Measurements from ENCODE around the gene IGFALS.

IGFALS gene

DNA sequence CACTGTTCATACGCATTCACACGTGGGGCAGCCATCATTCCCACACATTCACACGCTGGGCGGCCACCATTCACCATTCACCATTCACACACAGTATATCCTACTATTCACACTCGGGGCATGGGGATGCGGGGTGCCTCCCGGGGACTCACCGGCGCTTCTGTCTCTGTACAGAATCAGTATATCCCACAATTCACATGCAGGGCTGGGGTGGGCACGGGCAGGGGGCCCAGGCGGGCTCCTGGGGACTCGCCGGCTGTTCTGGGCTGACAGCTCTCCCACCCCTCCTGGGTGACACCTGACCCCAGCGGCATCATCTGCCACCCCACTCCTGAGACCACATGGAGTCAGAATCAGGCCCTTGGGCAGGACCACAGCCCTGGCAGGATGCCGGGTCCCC, 31.8 kb downstream of the IGFALS start:
- ATAC-seq, result no peak
- TF ChIP-seq, protein P1, sequence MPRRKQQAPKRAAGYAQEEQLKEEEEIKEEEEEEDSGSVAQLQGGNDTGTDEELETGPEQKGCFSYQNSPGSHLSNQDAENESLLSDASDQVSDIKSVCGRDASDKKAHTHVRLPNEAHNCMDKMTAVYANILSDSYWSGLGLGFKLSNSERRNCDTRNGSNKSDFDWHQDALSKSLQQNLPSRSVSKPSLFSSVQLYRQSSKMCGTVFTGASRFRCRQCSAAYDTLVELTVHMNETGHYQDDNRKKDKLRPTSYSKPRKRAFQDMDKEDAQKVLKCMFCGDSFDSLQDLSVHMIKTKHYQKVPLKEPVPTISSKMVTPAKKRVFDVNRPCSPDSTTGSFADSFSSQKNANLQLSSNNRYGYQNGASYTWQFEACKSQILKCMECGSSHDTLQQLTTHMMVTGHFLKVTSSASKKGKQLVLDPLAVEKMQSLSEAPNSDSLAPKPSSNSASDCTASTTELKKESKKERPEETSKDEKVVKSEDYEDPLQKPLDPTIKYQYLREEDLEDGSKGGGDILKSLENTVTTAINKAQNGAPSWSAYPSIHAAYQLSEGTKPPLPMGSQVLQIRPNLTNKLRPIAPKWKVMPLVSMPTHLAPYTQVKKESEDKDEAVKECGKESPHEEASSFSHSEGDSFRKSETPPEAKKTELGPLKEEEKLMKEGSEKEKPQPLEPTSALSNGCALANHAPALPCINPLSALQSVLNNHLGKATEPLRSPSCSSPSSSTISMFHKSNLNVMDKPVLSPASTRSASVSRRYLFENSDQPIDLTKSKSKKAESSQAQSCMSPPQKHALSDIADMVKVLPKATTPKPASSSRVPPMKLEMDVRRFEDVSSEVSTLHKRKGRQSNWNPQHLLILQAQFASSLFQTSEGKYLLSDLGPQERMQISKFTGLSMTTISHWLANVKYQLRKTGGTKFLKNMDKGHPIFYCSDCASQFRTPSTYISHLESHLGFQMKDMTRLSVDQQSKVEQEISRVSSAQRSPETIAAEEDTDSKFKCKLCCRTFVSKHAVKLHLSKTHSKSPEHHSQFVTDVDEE (CRISPR knock-in tag; IDR thresholded peaks at IDR 0.05), result no peak
- TF ChIP-seq, protein P2, sequence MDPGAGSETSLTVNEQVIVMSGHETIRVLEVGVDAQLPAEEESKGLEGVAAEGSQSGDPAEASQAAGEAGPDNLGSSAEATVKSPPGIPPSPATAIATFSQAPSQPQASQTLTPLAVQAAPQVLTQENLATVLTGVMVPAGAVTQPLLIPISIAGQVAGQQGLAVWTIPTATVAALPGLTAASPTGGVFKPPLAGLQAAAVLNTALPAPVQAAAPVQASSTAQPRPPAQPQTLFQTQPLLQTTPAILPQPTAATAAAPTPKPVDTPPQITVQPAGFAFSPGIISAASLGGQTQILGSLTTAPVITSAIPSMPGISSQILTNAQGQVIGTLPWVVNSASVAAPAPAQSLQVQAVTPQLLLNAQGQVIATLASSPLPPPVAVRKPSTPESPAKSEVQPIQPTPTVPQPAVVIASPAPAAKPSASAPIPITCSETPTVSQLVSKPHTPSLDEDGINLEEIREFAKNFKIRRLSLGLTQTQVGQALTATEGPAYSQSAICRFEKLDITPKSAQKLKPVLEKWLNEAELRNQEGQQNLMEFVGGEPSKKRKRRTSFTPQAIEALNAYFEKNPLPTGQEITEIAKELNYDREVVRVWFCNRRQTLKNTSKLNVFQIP (CRISPR knock-in tag; IDR thresholded peaks at IDR 0.05; ENCODE audit: borderline replicate concordance, low read depth), result no peak
- TF ChIP-seq, protein P3, sequence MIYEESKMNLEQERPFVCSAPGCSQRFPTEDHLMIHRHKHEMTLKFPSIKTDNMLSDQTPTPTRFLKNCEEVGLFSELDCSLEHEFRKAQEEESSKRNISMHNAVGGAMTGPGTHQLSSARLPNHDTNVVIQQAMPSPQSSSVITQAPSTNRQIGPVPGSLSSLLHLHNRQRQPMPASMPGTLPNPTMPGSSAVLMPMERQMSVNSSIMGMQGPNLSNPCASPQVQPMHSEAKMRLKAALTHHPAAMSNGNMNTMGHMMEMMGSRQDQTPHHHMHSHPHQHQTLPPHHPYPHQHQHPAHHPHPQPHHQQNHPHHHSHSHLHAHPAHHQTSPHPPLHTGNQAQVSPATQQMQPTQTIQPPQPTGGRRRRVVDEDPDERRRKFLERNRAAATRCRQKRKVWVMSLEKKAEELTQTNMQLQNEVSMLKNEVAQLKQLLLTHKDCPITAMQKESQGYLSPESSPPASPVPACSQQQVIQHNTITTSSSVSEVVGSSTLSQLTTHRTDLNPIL (CRISPR knock-in tag; IDR thresholded peaks at IDR 0.05; ENCODE audit: low read depth), result no peak
- TF ChIP-seq PPARA (CRISPR knock-in tag; IDR thresholded peaks at IDR 0.05; ENCODE audit: borderline replicate concordance) (no peak), OSR1 (CRISPR knock-in tag; IDR thresholded peaks at IDR 0.05) (no peak), RARB (CRISPR knock-in tag; IDR thresholded peaks at IDR 0.05) (no peak), TCF4 (CRISPR knock-in tag; IDR thresholded peaks at IDR 0.05; ENCODE audit: borderline replicate concordance) (no peak), SNAI2 (CRISPR knock-in tag; IDR thresholded peaks at IDR 0.05) (no peak)
- TF ChIP-seq, protein P4, sequence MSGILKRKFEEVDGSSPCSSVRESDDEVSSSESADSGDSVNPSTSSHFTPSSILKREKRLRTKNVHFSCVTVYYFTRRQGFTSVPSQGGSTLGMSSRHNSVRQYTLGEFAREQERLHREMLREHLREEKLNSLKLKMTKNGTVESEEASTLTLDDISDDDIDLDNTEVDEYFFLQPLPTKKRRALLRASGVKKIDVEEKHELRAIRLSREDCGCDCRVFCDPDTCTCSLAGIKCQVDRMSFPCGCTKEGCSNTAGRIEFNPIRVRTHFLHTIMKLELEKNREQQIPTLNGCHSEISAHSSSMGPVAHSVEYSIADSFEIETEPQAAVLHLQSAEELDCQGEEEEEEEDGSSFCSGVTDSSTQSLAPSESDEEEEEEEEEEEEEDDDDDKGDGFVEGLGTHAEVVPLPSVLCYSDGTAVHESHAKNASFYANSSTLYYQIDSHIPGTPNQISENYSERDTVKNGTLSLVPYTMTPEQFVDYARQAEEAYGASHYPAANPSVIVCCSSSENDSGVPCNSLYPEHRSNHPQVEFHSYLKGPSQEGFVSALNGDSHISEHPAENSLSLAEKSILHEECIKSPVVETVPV (CRISPR knock-in tag; IDR thresholded peaks at IDR 0.05), result no peak

DNA sequence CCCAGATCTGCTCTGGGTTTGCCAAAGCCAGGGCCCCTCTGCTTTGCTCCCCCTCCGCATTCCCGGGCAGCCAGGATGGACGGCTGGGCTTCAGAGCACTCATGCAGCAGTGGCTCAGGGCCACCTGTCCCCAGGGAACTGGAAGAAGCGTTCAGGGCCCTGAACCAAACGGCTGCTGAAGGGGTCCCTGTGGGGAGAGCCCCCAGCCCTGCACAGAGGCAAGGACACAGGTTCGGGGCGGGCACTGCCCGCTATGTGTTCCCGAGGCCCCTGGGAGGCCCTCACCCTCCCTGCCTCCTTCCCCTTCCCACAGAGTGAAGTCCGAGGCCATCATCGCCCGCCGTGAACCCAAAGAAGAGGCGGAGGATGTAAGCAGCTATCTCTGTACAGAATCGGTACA, 32.6 kb downstream of the IGFALS start:
- TF ChIP-seq ZFP3 (CRISPR knock-in tag; IDR thresholded peaks at IDR 0.05), result no peak
- TF ChIP-seq ARNTL (CRISPR knock-in tag; IDR thresholded peaks at IDR 0.05; ENCODE audit: borderline replicate concordance, low read depth), result no peak
- no peak for TF ChIP-seq CSDC2 (CRISPR knock-in tag; IDR thresholded peaks at IDR 0.05)
- no peak for TF ChIP-seq SNAI2 (CRISPR knock-in tag; IDR thresholded peaks at IDR 0.05)
- TF ChIP-seq ESRRG (CRISPR knock-in tag; IDR thresholded peaks at IDR 0.05), result no peak
- no peak for TF ChIP-seq TOX (CRISPR knock-in tag; IDR thresholded peaks at IDR 0.05; ENCODE audit: borderline replicate concordance)
- no peak for TF ChIP-seq ZC3H10 (CRISPR knock-in tag; IDR thresholded peaks at IDR 0.05)
- TF ChIP-seq, protein P5, sequence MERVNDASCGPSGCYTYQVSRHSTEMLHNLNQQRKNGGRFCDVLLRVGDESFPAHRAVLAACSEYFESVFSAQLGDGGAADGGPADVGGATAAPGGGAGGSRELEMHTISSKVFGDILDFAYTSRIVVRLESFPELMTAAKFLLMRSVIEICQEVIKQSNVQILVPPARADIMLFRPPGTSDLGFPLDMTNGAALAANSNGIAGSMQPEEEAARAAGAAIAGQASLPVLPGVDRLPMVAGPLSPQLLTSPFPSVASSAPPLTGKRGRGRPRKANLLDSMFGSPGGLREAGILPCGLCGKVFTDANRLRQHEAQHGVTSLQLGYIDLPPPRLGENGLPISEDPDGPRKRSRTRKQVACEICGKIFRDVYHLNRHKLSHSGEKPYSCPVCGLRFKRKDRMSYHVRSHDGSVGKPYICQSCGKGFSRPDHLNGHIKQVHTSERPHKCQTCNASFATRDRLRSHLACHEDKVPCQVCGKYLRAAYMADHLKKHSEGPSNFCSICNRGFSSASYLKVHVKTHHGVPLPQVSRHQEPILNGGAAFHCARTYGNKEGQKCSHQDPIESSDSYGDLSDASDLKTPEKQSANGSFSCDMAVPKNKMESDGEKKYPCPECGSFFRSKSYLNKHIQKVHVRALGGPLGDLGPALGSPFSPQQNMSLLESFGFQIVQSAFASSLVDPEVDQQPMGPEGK (CRISPR knock-in tag; IDR thresholded peaks at IDR 0.05; ENCODE audit: borderline replicate concordance), result no peak
- no peak for TF ChIP-seq OSR1 (CRISPR knock-in tag; IDR thresholded peaks at IDR 0.05)
- TF ChIP-seq, protein P1 (CRISPR knock-in tag; IDR thresholded peaks at IDR 0.05), result no peak
- no peak for TF ChIP-seq ISL1 (CRISPR knock-in tag; IDR thresholded peaks at IDR 0.05)
- no peak for TF ChIP-seq PPARA (CRISPR knock-in tag; IDR thresholded peaks at IDR 0.05; ENCODE audit: borderline replicate concordance)
- no peak for ATAC-seq

DNA sequence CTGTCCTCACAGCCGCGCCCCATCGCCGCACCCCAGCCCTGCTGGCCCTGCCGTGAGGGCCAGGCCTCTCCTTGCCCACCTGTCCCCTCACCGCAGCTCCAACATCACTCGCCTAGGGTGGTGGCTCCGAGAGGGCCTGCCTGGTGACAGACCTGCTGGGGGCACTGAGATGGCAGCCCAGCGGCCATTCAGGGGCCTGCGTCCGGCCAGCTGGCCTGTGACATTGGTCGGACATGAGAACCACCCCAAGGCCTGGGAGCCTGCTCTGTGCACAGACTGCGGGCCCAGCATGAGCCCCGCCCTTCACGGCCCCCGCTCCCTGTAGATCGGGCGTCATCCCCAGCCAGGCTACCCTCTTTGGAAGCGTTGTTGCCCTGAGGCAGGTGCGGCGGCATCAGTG, 34.0 kb downstream of the IGFALS start:
- no peak for ATAC-seq
- TF ChIP-seq ZFP30 (CRISPR knock-in tag; IDR thresholded peaks at IDR 0.05) (no peak), TCF4 (CRISPR knock-in tag; IDR thresholded peaks at IDR 0.05; ENCODE audit: borderline replicate concordance) (no peak), ESRRG (CRISPR knock-in tag; IDR thresholded peaks at IDR 0.05) (no peak), RARB (CRISPR knock-in tag; IDR thresholded peaks at IDR 0.05) (no peak), GLIS3 (CRISPR knock-in tag; IDR thresholded peaks at IDR 0.05) (no peak), ZNF70 (CRISPR knock-in tag; IDR thresholded peaks at IDR 0.05) (no peak)
- TF ChIP-seq, protein P5 (CRISPR knock-in tag; IDR thresholded peaks at IDR 0.05; ENCODE audit: borderline replicate concordance), result no peak
- TF ChIP-seq, protein P3 (CRISPR knock-in tag; IDR thresholded peaks at IDR 0.05; ENCODE audit: low read depth), result no peak
- TF ChIP-seq, protein P2 (CRISPR knock-in tag; IDR thresholded peaks at IDR 0.05; ENCODE audit: borderline replicate concordance, low read depth), result no peak
